Activated CD4-positive, alpha-beta memory T cell treated with anti-CD3 and anti-CD28 coated beads, Interleukin-2, amount 10 ng/mL, durations not matched to agents 7 days and 5 days (primary cell): ENCODE data around the gene ZNF519. TPM values are rescaled to one million over a fixed set of nuclear protein-coding genes. Genes with fewer than 3 reads are reported as not detected.

Experiments used
- total RNA-seq, 2 experiments: library from RNA; stranded (reverse); gene quantifications; one replicate each; pipeline ENCODE4 v1.2.3, GENCODE V29; 2021

ZNF519 gene
- total RNA-seq, 2 experiments from 2014 or later: 9.1 to 11.1 TPM

Other genes with a start within 250 kb of the ZNF519 start
- gene MC2R, start 216.9 kb downstream of the ZNF519 start, total RNA-seq: not detected